Skin epidermis (tissue), 12 donors: ENCODE measurements around the gene ACSBG1.
"Not testable (repeated sequence)": the region's sequence is repeated elsewhere in the genome, so short reads cannot be mapped to it uniquely, and the experiment has no call there.

Source experiments
- H3K27ac ChIP-seq, 21 experiments: fragments of 200-600 bp; sonication (generic) in 11 of 21; one replicate each; pipeline ENCODE4 v1.5.0; 2020; ENCODE audit warnings: mild to moderate bottlenecking in 3 of 21, inconsistent platforms in 2 of 21, moderate library complexity in 2 of 21
- H3K4me3 ChIP-seq, 7 experiments: fragments of 200-600 bp; sonication (generic) in 2 of 7; one replicate each; pipeline ENCODE4 v1.5.0; 2020; ENCODE audit warnings: inconsistent platforms in 2 of 7, mild to moderate bottlenecking in 2 of 7, moderate library complexity in 1 of 7

ACSBG1 gene

DNA sequence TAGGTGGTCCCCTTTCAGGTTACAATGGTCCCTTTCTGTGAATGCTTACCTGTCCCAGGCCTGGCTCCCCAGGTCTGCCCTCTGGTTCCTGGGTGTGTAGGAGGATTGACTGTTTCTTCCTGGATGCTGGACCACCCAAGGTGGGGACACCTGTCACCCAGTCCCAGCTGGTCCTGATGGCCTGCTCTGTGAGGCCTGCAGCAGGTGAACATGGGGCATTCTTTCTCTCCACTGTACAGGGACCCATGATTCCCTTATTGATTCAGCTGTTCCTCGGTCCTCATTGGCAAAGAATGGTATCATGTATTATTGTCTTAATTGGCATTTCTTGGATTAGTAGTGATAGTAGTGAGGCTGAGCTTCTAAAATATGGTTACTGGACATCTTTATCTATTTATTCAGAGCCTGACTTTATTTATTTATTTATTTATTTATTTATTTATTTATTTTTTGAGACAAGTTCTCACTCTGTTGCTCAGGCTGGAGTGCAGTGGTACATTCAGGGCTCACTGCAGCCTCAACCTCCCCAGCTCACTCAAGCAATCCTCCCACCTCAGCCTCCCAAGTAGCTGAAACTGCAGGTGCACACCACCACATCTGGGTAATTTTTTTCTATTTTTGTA is 21.2 kb upstream of the ACSBG1 start:
- H3K27ac ChIP-seq: no peak overlapping the region
- no peak overlapping the region for H3K4me3 ChIP-seq

DNA sequence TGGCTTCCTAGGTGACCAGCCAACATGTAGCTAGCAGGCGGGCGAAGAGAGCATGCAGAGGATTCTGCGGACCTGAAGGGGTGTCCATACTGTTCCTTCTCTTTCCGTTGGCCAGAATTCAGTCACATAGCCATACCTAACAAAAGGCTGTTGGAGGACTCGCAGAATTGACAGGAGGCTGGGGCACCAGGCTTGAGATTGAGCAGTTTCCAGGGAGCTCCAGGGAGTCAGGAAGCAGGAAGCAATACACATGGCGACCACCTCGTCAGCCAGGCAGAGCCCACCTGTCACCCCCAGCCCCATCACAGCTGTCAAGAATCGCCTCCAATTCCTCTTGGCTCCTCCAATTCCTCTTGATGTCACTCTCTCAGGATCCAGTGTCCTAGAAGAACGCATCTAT is 16.8 kb upstream of the ACSBG1 start:
- no peak overlapping the region for H3K4me3 ChIP-seq
- H3K27ac ChIP-seq: no peak overlapping the region

DNA sequence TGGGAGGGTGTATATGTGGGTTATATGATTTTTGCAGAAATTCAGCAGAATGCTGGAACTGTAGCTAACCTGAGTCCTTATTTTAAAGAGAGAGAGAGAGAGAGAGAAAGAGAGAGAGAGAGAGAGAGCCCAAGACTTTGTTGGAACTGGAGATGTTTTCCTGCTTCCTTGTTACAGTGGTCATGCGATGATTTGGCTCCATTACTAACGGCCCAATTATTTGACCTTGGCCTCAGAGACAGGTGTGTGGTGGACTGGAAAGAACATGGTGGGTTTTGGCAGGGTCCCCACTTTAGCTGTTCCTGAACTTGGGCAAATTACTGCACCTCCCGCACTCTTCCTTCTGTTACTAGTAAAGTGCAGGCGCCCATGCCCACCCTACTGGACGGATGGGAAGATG is 14.8 kb upstream of the ACSBG1 start:
- Histone ChIP-seq H3K4me3 (no peak overlapping the region), H3K27ac (no peak overlapping the region)

DNA sequence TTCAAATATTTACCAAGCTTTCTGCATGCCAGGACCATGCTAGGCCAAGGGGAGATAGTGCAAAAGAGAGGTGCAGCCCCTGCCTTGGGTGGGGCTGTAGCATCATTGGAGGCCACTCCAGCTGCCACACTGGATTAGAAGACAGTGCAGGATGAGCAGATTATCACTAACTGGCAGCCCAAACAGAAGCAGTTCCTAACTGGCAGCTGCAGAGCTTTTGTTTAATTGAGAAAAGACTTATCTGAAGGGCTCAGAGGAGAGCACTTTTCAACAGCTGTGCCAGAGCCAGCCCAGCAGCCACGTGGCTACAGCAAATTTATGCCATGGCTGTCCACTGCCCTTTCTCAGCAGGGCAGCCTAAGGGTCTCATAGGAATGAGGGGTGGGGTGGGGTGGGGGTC is 13.5 kb upstream of the ACSBG1 start:
- no peak overlapping the region for H3K4me3 ChIP-seq

DNA sequence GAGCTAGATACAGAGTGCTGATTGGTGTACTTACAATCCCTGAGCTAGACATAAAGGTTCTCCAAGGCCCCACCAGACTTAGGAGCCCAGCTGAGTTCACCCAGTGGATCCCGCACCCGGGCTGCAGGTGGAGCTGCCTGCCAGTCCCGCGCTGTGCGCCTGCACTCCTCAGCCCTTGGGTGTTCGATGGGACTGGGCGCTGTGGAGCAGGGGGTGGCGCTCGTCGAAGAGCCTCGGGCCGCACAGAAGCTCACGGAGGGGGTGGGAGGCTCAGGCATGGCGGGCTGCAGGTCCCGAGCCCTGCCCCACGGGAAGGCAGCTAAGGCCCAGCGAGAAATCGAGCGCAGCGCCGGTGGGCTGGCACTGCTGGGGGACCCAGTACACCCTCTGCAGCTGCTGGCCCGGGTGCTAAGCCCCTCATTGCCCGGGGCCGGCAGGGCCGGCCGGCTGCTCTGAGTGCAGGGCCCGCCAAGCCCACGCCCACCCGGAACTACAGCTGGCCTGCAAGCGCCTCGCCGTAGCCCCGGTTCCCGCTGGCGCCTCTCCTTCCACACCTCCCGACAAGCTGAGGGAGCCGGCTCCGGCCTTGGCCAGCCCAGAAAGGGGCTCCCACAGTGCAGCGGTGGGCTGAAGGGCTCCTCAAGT is 11.7 kb upstream of the ACSBG1 start:
- H3K4me3 ChIP-seq: not testable (repeated sequence)

More for the DNA sequence above, 13.5 kb upstream of the ACSBG1 start:
- H3K27ac ChIP-seq: no peak overlapping the region

DNA sequence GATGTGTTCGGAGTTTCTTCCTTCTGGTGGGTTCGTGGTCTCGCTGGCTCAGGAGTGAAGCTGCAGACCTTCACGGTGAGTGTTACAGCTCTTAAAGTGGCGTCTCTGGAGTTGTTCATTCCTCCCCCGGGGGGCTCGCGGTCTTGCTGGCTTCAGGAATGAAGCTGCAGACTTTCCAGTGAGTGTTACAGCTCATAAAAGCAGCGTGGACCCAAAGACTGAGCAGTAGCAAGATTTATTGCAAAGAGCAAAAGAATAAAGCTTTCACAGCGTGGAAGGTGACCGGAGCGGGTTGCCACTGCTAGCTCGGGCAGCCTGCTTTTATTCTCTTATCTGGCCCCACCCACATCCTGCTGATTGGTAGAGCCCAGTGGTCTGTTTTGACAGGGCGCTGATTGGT is 11.0 kb upstream of the ACSBG1 start:
- not testable (repeated sequence) for H3K27ac ChIP-seq, H3K4me3 ChIP-seq

More for the DNA sequence above, 11.7 kb upstream of the ACSBG1 start:
- H3K27ac ChIP-seq: not testable (repeated sequence)

DNA sequence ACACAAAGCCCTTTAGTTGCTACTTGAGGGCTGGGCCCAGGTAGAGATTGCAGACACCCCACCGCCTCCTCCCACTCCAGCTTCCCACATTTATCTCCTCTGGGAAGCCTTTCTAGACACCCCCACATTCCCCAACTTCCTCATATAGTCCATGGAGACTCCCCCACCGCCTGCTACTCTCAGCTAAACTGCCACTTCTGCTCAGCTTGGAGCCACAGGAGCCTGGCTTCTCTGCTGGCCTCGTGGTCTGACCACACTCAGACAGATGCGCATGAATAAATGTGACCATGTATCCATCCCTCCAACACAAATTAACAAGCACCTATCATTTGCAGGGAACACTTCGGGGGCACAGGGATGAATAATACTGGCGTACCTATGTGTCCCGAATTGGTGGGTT is 10.5 kb upstream of the ACSBG1 start:
- no peak overlapping the region for H3K4me3 ChIP-seq

DNA sequence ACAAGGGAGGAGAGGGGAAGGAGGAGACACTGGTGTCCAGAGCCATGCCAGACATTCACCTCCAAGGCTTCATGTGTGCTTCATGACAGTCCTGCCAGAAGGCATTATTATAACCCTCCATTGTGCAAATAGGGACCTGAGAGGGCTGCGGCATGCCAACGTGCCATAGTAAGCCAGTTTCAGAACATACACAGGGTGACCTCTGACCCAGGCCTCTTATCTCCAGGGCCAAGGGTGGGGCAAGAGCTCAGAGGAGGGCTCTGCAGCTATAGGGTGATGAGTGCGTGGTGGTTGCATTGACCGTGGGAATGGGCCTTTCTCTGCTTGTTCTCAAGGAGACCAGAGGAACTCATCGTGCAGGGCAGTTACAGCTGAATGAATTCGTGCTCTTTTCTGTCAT is 9.7 kb upstream of the ACSBG1 start:
- no peak overlapping the region for H3K4me3 ChIP-seq
- H3K27ac ChIP-seq: no peak overlapping the region

More for the DNA sequence above, 10.5 kb upstream of the ACSBG1 start:
- no peak overlapping the region for H3K27ac ChIP-seq

DNA sequence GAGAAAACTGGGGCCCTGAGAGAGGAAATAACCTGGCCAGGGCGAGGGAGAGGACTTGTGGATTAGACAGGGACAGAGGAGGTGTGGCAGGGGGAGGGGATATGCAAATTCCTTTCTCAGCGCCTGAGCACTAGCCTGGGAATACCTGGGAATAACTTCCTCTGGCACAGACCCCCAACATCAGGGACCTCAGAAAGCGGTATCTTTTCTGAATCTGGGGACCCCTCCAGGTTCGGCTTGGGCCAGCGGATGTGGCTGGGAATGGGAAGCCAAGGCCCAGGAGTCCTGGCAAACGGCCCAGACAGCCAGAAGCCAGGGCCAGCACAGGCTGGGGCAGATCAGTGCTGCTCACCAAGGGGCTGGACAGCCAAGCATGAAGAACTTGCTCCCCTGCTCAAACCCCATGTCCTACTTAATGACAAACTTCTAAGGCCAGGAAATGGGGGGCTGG is 9.2 kb upstream of the ACSBG1 start:
- no peak overlapping the region for H3K27ac ChIP-seq
- no peak overlapping the region for H3K4me3 ChIP-seq

DNA sequence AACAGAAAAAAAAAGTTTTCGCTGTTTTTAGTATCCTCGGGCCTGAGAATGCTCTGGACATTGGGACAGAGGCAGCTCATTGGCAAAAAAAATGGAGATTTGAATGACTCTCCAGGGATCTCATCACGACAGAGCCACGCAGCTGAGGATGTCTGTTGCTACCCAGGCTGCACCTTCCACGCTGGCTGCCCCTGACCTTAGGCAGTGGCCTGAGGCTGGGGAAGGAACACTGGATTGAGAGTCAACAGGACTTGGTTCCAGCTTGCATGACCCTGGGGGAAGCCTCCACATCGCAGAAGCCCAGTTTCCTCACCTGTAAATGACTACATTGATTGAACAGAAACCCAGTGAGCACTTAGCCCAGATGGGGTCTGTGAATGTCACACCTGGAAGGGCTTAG is 8.7 kb upstream of the ACSBG1 start:
- Histone ChIP-seq H3K27ac (no peak overlapping the region), H3K4me3 (no peak overlapping the region)

DNA sequence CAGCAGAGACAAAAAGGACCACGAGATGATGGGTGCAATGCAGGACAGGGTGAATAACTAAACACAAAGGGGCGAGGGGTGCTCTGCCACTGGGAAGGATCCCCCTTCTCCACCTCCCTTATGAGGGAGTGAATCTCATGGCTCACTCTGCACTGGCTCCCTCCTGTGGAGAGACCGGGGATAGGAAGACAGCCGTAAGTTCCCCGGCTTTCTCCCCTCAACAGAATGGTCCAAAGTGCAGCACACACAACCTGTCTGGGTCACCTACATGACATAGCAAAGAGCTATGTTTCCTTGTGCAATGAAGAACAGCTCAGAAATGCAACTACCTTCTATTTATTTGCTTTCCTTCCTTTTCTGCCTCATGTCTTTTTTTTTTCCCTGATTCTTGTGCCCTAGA is 7.8 kb upstream of the ACSBG1 start:
- Histone ChIP-seq H3K4me3 (no peak overlapping the region), H3K27ac (no peak overlapping the region)

DNA sequence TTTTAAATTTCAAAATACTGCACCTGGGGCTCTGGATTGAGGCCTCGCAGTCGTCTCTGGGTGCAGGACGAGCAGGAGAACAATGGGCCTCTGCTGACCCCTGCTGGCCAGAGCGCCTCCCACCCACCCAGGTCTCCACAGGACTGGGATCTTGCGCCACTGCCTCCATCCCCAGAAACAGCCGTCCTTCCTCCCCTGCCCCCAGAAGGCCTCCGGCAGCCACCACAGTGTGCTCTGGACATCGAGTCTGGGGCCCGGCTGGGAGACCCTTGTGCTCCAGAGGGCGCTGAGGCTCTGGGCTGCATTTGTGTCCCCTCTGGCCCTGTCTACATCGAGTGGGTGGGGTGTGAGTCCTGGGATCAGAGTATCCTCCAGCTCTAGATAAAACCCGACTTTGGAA is 6.7 kb upstream of the ACSBG1 start:
- no peak overlapping the region for H3K27ac ChIP-seq

DNA sequence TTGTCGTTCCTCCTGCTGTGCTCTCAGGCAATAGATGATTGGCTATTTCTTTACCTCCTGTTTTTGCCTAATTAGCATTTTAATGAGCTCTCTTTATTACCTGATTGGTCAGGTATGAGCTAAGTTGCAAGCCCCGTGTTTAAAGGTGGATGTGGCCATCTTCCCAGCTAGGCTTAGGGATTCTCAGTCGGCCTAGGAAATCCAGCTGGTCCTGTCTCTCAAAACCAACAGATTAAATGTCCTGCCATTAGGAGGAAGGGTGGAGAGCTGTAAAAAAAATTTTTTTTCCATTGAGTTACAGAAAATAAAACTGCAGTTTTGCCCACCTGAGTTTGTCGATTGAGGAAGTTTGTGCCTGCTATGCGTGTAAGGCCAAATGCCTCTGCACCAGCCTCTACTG is 5.4 kb upstream of the ACSBG1 start:
- H3K4me3 ChIP-seq: no peak overlapping the region
- no peak overlapping the region for H3K27ac ChIP-seq

More for the DNA sequence above, 6.7 kb upstream of the ACSBG1 start:
- no peak overlapping the region for H3K4me3 ChIP-seq

DNA sequence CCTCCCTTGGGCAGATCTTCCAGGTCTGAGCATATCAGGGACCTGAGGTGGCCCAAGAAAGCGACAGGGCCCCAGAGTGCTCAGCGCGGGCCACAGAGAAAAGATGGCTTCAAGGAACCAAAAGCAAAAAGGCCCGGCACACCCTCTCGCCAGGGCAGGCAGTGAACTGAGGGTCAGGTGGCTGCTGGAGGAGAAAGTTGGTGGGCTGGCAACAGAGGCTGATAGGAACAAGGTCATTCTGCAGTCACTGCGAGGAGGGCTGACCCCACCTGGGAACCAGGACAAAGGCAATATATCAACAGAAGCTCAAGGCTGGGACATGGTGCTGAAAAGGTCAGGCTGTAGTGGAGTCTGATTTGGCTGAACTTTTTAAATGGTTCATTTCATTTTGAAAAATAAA is 2.8 kb upstream of the ACSBG1 start:
- H3K27ac ChIP-seq: no peak overlapping the region
- H3K4me3 ChIP-seq: no peak overlapping the region

DNA sequence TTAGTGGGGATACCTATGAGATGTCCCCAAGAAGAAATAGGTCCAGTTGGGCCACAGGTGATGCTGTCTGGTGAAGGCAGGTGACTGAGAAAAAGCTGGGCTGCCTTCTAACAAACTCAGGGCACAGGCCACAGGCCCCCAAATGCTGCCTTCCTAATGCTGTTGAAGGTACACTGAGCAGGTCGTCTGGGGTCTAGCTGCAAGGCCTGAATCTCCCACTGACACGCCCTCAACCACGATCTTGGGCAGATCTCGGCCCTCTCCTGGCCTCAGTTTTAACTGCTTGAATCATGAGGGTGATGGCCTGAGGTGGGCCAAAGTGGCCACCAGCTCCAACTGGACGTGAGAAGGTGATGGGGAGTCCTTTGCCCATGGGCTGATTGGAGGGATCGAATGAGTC is 2.1 kb upstream of the ACSBG1 start:
- H3K4me3 ChIP-seq: no peak overlapping the region
- no peak overlapping the region for H3K27ac ChIP-seq

DNA sequence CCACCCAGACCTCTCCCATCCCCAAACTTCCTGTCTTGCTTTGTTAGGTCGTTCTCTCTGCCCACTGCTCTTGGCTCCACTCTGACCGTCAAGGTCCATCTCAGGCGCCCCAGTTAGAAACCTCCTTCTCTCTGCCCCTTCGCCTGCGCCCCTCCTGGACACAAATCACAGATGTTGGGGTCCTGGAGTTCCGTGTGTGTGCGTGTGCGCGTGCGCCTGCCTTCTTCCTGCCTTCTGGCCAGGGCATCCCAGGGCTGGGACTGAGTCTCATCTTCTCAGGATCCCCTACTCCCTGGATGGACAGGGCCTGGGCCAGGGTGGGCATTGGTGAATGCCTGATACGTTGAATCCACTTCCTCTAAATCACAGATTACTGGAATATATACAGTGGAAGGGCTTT is 869 bp downstream of the ACSBG1 start:
- no peak overlapping the region for H3K27ac ChIP-seq
- H3K4me3 ChIP-seq: no peak overlapping the region

DNA sequence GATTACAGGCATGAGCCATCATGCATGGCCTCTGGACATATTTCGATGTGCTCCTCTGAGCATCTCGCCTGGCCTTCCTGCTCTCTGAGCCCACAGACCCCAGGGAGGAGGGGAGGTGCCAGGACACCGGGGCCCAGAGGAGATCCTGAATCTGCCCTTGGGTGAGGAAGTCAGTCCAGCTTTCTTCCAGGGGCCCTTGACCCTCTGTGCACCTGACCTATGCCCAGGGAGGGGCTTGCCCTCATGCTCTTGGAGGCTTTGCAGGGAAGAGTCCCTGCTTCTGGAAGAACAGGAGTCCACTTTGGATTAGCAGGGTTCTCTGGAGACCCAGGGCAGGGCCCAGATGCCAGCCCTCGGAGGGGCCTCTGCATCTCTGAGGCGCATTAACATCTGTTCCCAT is 1.4 kb downstream of the ACSBG1 start:
- no peak overlapping the region for H3K27ac ChIP-seq

DNA sequence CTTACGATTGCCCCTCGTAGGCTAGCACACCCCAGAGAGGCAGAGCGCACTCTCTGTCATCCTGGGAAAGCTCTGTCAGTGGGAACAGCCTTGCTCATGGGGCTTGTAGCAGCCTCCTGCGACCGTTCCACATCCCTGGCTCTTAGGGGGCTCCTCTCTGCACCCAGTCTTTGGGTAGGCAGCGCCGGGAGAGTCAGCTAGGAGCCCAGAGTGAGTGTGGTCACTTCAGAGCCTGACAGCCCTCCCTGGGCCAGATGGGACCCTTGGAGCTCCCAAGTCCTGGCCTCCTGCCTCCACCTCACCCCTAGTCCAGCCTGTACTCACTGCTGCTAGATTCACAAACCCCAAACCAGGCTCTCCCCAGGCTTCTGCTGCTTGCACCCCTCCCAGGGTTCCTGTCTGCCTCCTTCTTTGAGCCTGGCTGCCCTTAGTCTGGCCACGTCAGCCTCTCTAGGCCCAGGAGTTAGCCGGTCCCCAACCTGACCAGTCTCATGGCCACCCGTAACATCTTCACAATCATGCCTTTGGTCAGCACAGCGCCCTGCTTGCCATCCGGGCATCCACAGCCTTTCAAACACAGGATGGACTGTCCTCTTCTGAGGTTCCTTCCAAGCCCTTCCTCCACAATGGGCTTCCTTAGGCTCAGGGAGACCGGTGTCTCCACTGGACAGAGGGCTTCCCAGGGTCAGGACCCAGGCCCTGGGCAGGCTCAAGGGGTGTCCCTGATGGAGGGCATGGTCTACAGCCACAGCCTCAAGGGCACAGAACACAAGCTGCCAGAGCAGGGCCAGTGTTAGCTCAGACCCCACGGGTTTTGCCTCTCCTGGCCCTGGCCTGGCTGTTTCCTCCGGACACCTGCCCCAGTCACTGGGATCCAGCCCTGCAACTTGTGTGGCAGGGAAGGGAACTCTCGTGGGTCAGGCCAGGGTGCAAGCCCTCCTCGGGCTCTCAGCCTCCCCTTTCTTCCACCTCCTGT is 4.6 kb downstream of the ACSBG1 start:
- H3K27ac ChIP-seq: no peak overlapping the region
- H3K4me3 ChIP-seq: no peak overlapping the region

More for the DNA sequence above, 1.4 kb downstream of the ACSBG1 start:
- H3K4me3 ChIP-seq: no peak overlapping the region

DNA sequence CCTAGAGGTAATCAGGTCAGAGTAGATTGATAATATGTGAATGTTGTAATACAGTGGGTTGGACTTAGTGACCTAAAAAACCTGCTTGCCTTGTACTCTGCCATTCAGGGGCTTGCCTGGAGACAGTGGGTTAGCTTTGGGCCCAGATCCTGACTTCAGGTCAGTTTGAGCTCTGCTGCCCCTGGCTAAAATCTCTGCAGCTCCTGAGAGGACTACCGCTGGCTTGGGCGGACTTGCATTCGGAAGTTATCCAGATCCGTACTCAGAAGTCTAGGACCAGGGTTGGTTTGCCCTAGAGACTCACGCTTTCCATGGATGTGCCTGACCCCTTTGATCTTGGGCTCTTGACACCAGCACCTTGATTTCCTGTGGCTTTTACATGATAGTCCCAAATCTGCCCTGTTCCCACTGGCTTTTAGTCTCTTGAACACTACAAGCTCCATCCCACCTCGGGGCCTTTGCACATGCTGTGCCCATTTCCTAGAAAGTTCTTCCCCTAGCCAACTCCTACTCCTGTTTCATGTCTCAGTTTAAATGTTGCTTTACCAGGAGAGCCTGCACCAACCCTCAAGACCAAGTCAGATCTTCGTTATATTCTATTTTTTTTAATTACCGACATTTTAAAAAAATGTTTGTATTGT is 5.9 kb downstream of the ACSBG1 start:
- no peak overlapping the region for H3K27ac ChIP-seq

More for the DNA sequence above, 5.9 kb downstream of the ACSBG1 start:
- H3K4me3 ChIP-seq: no peak overlapping the region
